NB4 (cell line): ENCODE data around the gene RAB29.

ENCODE experiments used
- CTCF ChIP-seq: IDR thresholded peaks from one replicate; pipeline ENCODE4 v1.5.1; 2012; ENCODE audit warnings: low read depth, low read length
- MYC ChIP-seq: IDR thresholded peaks from 2 replicates; pipeline ENCODE4 v1.6.1; 2011; ENCODE audit warnings: low read depth, low read length
- POLR2A ChIP-seq: IDR thresholded peaks from 2 replicates; pipeline ENCODE4 v1.6.1; 2011; ENCODE audit warnings: mild to moderate bottlenecking; ENCODE audit not compliant: insufficient read length; ENCODE audit errors: extremely low read depth
- TF ChIP-seq, protein P1 (sequence below): IDR thresholded peaks from 2 replicates; pipeline ENCODE4 v1.6.1; 2011; ENCODE audit warnings: low read depth, low read length

GRCh38 chr1:205798577-205798976, 23.3 kb upstream of the RAB29 start:
- TF ChIP-seq CTCF = no peak
- TF ChIP-seq POLR2A = no peak
- TF ChIP-seq, protein P1, sequence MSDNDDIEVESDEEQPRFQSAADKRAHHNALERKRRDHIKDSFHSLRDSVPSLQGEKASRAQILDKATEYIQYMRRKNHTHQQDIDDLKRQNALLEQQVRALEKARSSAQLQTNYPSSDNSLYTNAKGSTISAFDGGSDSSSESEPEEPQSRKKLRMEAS = no peak
- TF ChIP-seq MYC = no peak
